Measurements from ENCODE around the gene MAST1. TPM values are rescaled to one million over a fixed set of nuclear protein-coding genes. Genes with fewer than 3 reads are reported as not detected.
"Not testable (repeated sequence)": the region's sequence is repeated elsewhere in the genome, so short reads cannot be mapped to it uniquely, and the experiment has no call there.

Gene MAST1
- total RNA-seq, 1 donor from 2014 or later, result 0.88 TPM

DNA sequence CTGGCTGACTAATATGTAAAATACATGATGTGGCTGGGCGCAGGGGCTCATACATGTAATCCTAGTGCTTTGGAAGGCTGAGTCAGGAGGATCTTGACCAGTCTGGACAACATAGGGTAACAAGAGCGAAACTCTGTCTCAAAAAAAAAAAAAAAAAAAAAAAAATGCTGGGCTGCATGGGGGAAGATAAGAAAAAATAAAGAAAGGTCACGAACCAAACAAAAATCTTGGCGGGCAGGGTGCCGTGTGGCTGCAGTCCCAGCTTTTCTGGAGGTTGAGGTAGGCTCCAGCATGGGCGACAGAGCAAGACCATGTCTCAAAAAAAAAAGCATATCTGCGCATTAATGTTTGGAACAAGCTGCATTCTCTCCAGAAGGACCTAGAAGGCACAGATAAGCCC, 23.2 kb upstream of the MAST1 start:
- TF ChIP-seq, protein P1, sequence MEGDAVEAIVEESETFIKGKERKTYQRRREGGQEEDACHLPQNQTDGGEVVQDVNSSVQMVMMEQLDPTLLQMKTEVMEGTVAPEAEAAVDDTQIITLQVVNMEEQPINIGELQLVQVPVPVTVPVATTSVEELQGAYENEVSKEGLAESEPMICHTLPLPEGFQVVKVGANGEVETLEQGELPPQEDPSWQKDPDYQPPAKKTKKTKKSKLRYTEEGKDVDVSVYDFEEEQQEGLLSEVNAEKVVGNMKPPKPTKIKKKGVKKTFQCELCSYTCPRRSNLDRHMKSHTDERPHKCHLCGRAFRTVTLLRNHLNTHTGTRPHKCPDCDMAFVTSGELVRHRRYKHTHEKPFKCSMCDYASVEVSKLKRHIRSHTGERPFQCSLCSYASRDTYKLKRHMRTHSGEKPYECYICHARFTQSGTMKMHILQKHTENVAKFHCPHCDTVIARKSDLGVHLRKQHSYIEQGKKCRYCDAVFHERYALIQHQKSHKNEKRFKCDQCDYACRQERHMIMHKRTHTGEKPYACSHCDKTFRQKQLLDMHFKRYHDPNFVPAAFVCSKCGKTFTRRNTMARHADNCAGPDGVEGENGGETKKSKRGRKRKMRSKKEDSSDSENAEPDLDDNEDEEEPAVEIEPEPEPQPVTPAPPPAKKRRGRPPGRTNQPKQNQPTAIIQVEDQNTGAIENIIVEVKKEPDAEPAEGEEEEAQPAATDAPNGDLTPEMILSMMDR (IDR thresholded peaks at IDR 0.05; ENCODE audit: insufficient read depth, low read length, poor library complexity, severe bottlenecking), result no peak
- Histone ChIP-seq H3K36me3 (ENCODE audit: control insufficient read depth, insufficient read depth, low read length) (peaks cover 1% of the 10 kb centered on the region), H3K4me3 (ENCODE audit: low read depth, low read length) (no peak overlapping the region), H3K27me3 (ENCODE audit: control insufficient read depth, insufficient read depth, low read length) (no peaks in the 10 kb centered on the region)
- DNase-seq (ENCODE audit: low read depth), result no peak

DNA sequence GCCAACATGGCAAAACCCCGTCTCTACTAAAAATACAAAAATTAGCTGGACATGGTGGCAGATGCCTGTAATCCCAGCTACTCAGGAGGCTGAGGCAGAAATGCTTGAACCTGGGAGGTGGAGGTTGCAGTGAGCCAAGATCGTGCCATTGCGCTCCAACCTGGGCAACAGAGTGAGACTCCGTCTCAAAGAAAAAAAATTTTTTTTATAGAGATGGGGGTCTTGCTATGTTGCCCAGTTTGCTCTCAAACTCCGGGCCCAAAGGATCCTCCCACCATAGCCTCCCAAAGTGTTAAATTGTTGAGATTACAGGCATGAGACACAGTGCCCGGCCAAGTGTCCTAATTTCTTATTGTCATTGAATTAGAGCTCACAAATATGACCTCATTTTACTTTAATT, 21.1 kb upstream of the MAST1 start:
- not testable (repeated sequence) for H3K36me3 ChIP-seq (ENCODE audit: control insufficient read depth, insufficient read depth, low read length); DNase-seq (ENCODE audit: low read depth); H3K4me3 ChIP-seq (ENCODE audit: low read depth, low read length); H3K27me3 ChIP-seq (ENCODE audit: control insufficient read depth, insufficient read depth, low read length)

DNA sequence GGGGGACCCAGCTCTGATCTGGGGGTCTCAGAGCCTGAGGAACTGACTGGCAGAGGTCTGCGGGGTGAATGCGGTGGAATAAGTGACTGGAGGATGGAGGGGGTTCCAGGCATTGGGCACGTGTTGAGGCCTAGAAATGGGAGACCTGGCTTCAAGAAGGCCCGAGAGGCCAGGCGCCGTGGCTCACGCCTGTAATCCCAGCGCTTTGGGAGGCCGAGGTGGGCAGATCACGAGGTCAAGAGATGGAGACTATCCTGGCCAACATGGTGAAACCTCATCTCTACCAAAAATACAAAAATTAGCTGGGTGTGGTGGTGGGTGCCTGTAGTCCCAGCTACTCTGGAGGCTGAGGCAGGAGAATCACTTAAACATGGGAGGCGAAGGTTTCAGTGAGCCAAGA, 20.5 kb upstream of the MAST1 start:
- not testable (repeated sequence) for H3K36me3 ChIP-seq (ENCODE audit: control insufficient read depth, insufficient read depth, low read length); H3K27me3 ChIP-seq (ENCODE audit: control insufficient read depth, insufficient read depth, low read length); H3K4me3 ChIP-seq (ENCODE audit: low read depth, low read length); DNase-seq (ENCODE audit: low read depth)

DNA sequence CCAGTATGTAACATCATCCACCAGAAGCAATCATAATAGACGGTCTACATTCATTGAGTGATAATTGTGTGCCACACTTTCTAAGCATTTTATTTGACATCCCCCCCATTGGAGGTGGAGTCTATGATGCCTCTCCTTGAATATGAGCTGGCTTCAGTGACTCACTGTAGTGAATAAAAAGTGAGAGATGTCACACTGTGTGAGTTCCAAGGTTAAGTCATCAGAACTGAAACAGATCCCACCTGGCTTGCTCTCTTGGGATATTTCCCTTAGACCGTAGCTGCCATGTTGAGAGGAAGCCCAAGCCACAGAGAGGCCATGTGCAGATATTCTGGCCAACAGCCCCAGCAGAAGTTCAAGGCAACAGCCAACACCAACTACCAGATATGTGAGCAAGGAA, 16.6 kb upstream of the MAST1 start:
- no peak for DNase-seq (ENCODE audit: low read depth)
- Histone ChIP-seq H3K27me3 (ENCODE audit: control insufficient read depth, insufficient read depth, low read length) (peaks cover 8% of the 10 kb centered on the region), H3K36me3 (ENCODE audit: control insufficient read depth, insufficient read depth, low read length) (no peaks in the 10 kb centered on the region), H3K4me3 (ENCODE audit: low read depth, low read length) (no peak overlapping the region)
- TF ChIP-seq, protein P1 (IDR thresholded peaks at IDR 0.05; ENCODE audit: insufficient read depth, low read length, poor library complexity, severe bottlenecking), result no peak

DNA sequence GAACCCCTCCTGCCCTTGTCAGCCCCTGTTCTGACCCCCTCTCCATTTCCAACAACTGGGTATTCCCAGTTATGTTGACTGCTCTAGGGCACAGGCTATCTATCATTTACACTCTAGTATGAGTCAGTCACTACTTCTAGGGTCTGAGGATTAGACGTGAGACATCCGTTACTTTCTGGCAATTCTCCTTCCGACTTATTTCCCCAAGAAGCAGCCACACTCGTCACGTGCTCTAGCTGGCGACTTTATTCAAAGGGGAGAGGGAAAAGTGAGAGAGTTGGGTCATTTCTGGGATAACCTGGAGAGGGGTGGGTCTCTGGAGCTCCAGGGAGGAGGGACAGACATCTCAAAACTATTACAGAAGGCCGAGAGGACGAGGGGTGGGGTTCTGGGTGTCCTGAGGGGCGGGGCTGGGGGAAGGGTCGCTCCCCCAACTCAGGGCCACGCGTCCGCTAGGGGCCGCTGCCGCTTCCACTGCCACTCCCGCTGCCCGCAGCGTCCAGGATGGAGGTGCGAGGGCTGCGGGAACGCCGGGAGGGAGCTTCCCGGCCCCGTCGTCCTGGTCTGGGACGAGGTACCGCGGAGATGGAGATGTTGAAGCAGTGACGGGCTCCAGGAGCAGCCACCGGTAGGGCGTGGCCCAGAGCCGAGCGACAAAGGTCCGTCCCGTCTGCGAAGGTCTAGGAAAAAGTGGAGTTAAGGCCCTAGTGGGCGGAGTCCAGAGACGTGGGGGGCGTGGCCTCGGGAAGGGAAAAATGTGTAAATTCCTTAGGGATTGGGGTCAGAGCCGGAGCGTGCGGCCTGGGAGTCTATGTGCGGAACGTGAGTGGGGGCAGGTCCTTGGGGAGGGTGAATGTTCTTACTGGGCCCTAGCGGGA, 12.8 kb upstream of the MAST1 start:
- TF ChIP-seq, protein P1 (IDR thresholded peaks at IDR 0.05; ENCODE audit: insufficient read depth, low read length, poor library complexity, severe bottlenecking), result peak; percentile 70
- no peak for DNase-seq (ENCODE audit: low read depth)
- Histone ChIP-seq H3K4me3 (ENCODE audit: low read depth, low read length) (no peak overlapping the region), H3K36me3 (ENCODE audit: control insufficient read depth, insufficient read depth, low read length) (no peaks in the 10 kb centered on the region), H3K27me3 (ENCODE audit: control insufficient read depth, insufficient read depth, low read length) (peaks cover 24% of the 10 kb centered on the region)

DNA sequence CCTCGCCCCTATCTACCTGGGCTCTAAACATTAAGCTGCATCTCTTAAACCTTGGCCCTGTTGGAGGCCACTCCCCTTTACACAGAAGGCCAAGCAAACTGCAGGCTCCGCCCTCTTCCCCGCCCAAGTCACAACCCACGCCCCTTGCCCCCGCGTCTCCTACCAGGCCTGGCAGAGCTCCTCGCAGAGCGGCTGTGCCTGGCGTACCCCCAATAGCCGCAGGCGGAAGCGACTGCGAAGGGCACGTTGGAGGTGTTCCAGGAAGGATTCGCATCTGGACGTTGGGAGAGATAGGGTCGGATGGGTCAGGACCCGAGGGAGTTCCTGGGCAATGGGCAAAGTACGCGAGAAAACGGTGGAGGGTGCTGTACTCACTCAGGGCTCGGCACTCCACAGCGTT, 9.8 kb upstream of the MAST1 start:
- TF ChIP-seq, protein P1 (IDR thresholded peaks at IDR 0.05; ENCODE audit: insufficient read depth, low read length, poor library complexity, severe bottlenecking), result no peak
- DNase-seq (ENCODE audit: low read depth), result no peak
- no peaks in the 10 kb centered on the region for H3K36me3 ChIP-seq (ENCODE audit: control insufficient read depth, insufficient read depth, low read length)
- H3K27me3 ChIP-seq (ENCODE audit: control insufficient read depth, insufficient read depth, low read length), result peaks cover 37% of the 10 kb centered on the region
- no peak overlapping the region for H3K4me3 ChIP-seq (ENCODE audit: low read depth, low read length)

DNA sequence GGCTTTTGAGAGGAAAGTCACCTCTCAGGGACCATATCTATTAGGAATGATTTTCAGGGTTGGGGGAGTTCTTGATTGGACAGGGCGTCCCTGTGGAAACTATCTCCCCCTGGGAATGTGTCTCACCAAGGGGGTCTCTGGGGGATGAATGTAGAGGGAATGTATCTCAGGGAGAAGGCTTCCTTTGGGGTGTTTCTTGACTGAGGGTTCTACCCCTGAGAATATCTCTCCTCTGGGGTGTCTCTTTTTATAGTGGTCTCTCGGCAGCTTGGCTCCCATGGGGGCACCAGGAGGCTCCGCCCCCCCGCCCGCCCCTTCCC, 4.9 kb upstream of the MAST1 start:
- Histone ChIP-seq H3K36me3 (ENCODE audit: control insufficient read depth, insufficient read depth, low read length) (no peaks in the 10 kb centered on the region), H3K27me3 (ENCODE audit: control insufficient read depth, insufficient read depth, low read length) (peaks cover 71% of the 10 kb centered on the region), H3K4me3 (ENCODE audit: low read depth, low read length) (no peak overlapping the region)
- no peak for DNase-seq (ENCODE audit: low read depth)
- TF ChIP-seq, protein P1 (IDR thresholded peaks at IDR 0.05; ENCODE audit: insufficient read depth, low read length, poor library complexity, severe bottlenecking), result no peak

Data from kidney epithelial cell (primary cell).